PC-9 (cell line): ENCODE data around the gene FAM184B. TPM values are rescaled to one million over a fixed set of nuclear protein-coding genes. Genes with fewer than 3 reads are reported as not detected.
"Not testable (repeated sequence)": the region's sequence is repeated elsewhere in the genome, so short reads cannot be mapped to it uniquely, and the experiment has no call there.

ENCODE experiments used
- BruUV-seq: library from RNA; stranded (reverse); fragments of 400-500 nt; replicated peaks from 2 replicates; lab custom pipeline; 2021; lab: Mats Ljungman, UMichigan
- CTCF ChIA-PET: fragments of 300-600 bp; sonication (Branson Sonifier 250); formaldehyde crosslinking; loops from one replicate; lab custom pipeline; 2022; ENCODE audit warnings: antibody characterized with exemption; lab: Charles Lee
- POLR2A ChIA-PET: fragments of 300-600 bp; sonication (Branson Sonifier 250); formaldehyde crosslinking; loops from one replicate; lab custom pipeline; 2022; ENCODE audit warnings: antibody characterized with exemption; ENCODE audit not compliant: unreplicated experiment; lab: Charles Lee
- DNase-seq, 2 experiments: peaks; one replicate each; pipeline versions ENCODE4 v3.0.0 to v3.0.0-alpha.2; 2015 to 2022; ENCODE audit warnings: mixed read lengths in 1 of 2
- H2AFZ ChIP-seq: fragments of 200-600 bp; sonication (generic); 2 replicates; pipeline ENCODE4 v1.8.1; 2017; ENCODE audit warnings: antibody characterized with exemption
- H3F3A ChIP-seq: fragments of 200-600 bp; sonication (generic); 2 replicates; pipeline ENCODE4 v1.8.1; 2017; ENCODE audit warnings: antibody characterized with exemption, mild to moderate bottlenecking, low read depth; ENCODE audit not compliant: insufficient read depth
- H3K27ac ChIP-seq: fragments of 200-600 bp; sonication (generic); 2 replicates; pipeline ENCODE4 v1.6.1; 2016; ENCODE audit warnings: mixed run types
- H3K27me3 ChIP-seq: fragments of 200-600 bp; sonication (generic); 2 replicates; pipeline ENCODE4 v1.6.1; 2016; ENCODE audit warnings: low read depth, mixed run types; ENCODE audit not compliant: insufficient read depth
- H3K36me3 ChIP-seq: fragments of 200-600 bp; sonication (generic); 2 replicates; pipeline ENCODE4 v1.6.1; 2016; ENCODE audit warnings: low read depth, mixed run types
- H3K4me1 ChIP-seq: fragments of 200-600 bp; sonication (generic); replicated peaks from 2 replicates; pipeline ENCODE4 v1.6.1; 2016; ENCODE audit warnings: mixed run types; ENCODE audit not compliant: insufficient read depth
- H3K4me2 ChIP-seq: fragments of 200-600 bp; sonication (generic); 2 replicates; pipeline ENCODE4 v1.6.1; 2017; ENCODE audit warnings: mixed run types
- H3K4me3 ChIP-seq: fragments of 200-600 bp; sonication (generic); 2 replicates; pipeline ENCODE4 v1.6.1; 2016; ENCODE audit warnings: mixed run types
- H3K79me2 ChIP-seq: fragments of 200-600 bp; sonication (generic); 2 replicates; pipeline ENCODE4 v1.6.1; 2017; ENCODE audit warnings: low read depth, mixed run types
- H3K9me2 ChIP-seq: fragments of 200-600 bp; sonication (generic); 2 replicates; pipeline ENCODE4 v1.8.1; 2017; ENCODE audit warnings: mild to moderate bottlenecking; ENCODE audit not compliant: insufficient read depth
- H3K9me3 ChIP-seq: fragments of 200-600 bp; sonication (generic); 2 replicates; pipeline ENCODE4 v1.8.1; 2016; ENCODE audit warnings: low read depth; ENCODE audit not compliant: insufficient read depth
- H4K20me1 ChIP-seq: fragments of 200-600 bp; sonication (generic); 2 replicates; pipeline ENCODE4 v1.8.1; 2017; ENCODE audit not compliant: insufficient read depth
- CTCF ChIP-seq: fragments of 200-600 bp; sonication (generic); conservative IDR thresholded peaks from 2 replicates; pipeline ENCODE4 v1.6.1; 2017; ENCODE audit warnings: mixed run types, antibody characterized with exemption, mild to moderate bottlenecking, moderate library complexity
- EZH2 ChIP-seq: fragments of 200-600 bp; sonication (generic); IDR thresholded peaks from 2 replicates; pipeline ENCODE4 v1.8.0; 2017; ENCODE audit warnings: antibody characterized with exemption, low read depth
- intact Hi-C: fragments of 100-400 bp; cut with micrococcal nuclease; formaldehyde crosslinking; loops from one replicate; pipeline ENCODE4 v1.10.0; 2022; ENCODE audit not compliant: unreplicated experiment
- total RNA-seq: library from RNA; stranded (reverse); gene quantifications from 2 replicates; pipeline ENCODE4 v1.2.3, GENCODE V29; 2021

FAM184B gene
- total RNA-seq, 1 experiment from 2014 or later: not detected

DNA sequence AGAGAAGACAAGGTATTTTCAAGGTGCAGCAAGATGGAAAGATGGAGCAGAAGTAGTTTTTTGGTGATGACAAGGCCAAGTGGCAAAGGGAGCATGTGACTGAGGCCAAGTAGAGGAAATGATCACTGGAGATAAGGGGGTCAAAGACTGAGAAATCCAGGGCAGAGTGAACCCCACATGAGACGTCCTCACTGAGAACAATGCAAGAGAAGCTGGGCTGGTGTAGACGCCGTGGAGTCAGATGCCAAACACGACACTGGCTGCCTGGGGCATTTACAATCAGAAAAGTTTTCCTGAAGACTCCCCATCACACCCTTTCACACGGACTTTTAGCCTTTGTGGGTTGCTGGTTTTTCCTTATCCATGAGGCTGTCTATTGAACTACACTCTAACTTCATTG lies 69.3 kb downstream of the FAM184B start:
- no peak for TF ChIP-seq EZH2
- TF ChIP-seq CTCF: no peak
- H3F3A ChIP-seq: no peaks in the 10 kb centered on the region
- no TSS peak for BruUV-seq
- no peaks in the 10 kb centered on the region for H3K36me3 ChIP-seq
- H3K9me3 ChIP-seq: no peaks in the 10 kb centered on the region
- H3K9me2 ChIP-seq: no peaks in the 10 kb centered on the region
- DNase-seq: no peak
- H3K27me3 ChIP-seq: no peaks in the 10 kb centered on the region; the same call in 1 of the 2 replicates
- no peaks in the 10 kb centered on the region for H3K79me2 ChIP-seq
- H3K27ac ChIP-seq: no peak overlapping the region
- ChIA-PET POLR2A (no interaction called here), CTCF (no interaction called here)
- H2AFZ ChIP-seq: no peak overlapping the region
- intact Hi-C loops: no loop called here
- H3K4me1 ChIP-seq: no peaks in the 10 kb centered on the region
- H4K20me1 ChIP-seq: no peaks in the 10 kb centered on the region
- no peak overlapping the region for H3K4me3 ChIP-seq
- H3K4me2 ChIP-seq: no peak overlapping the region

- CTCF ChIA-PET, BruUV-seq, intact Hi-C loops, H3K4me2 ChIP-seq, H3K27me3 ChIP-seq, H3K79me2 ChIP-seq, DNase-seq, H4K20me1 ChIP-seq, H3K9me2 ChIP-seq, H3K36me3 ChIP-seq, H3F3A ChIP-seq, H2AFZ ChIP-seq, H3K27ac ChIP-seq, H3K4me3 ChIP-seq, POLR2A ChIA-PET, H3K9me3 ChIP-seq, H3K4me1 ChIP-seq: not testable (repeated sequence)
Measured at GRCh38 chr4:17711206-17711605, 70.2 kb downstream of the FAM184B start.

- no peak for DNase-seq
- H4K20me1 ChIP-seq: no peaks in the 10 kb centered on the region
- no peak for TF ChIP-seq EZH2
- no peak for TF ChIP-seq CTCF
- H3K9me3 ChIP-seq: no peaks in the 10 kb centered on the region
- BruUV-seq: no TSS peak
- intact Hi-C loops: no loop called here
- no peaks in the 10 kb centered on the region for H3K79me2 ChIP-seq
- H3K4me2 ChIP-seq: no peak overlapping the region
- no peaks in the 10 kb centered on the region for H3K36me3 ChIP-seq
- no peaks in the 10 kb centered on the region for H3K9me2 ChIP-seq
- H3F3A ChIP-seq: no peaks in the 10 kb centered on the region
- H2AFZ ChIP-seq: no peak overlapping the region
- ChIA-PET POLR2A (no interaction called here), CTCF (no interaction called here)
- H3K4me1 ChIP-seq: no peaks in the 10 kb centered on the region
- H3K27ac ChIP-seq: no peak overlapping the region
- no peaks in the 10 kb centered on the region; the same call in 1 of the 2 replicates for H3K27me3 ChIP-seq
- H3K4me3 ChIP-seq: no peak overlapping the region
Measured at GRCh38 chr4:17709763-17710068, 71.7 kb downstream of the FAM184B start.

DNA sequence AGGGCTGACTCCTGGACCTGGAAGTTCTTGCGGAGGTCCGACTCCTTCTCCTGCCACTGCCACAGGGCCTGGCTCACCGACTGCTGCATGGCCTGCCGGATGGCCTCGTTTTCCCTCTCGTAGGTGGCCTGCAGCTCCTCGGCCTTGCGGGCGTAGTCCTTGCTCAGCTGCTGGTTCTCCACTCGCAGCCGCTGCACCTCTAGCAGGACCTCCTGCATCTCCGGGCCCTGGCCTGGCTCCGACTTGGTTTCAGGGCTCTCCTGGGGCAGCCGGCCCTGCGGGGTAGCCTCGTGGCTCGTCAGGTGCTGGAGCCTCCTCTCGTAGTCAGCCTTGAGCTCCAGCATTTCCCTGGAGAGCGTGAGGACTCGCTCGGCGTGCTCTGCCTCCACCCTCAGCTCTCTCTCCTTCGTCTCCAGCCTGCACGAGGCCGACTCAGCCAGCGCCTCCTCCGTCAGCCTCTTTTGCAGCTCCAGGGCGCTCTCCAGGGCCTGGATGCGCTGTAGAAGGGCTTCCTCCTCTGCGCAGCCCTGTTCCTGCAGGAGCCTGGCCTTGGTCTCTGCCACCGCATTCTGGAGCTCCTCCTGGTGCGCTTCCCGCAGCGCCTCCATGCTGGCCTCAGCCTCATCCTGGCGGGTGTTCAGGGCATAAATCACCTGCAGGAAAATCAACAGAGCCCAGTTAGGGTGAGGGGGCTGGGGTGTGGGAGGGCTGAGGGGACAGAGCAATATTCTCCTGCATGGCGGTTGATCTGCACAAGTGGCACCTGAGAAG lies 72.2 kb downstream of the FAM184B start:
- H4K20me1 ChIP-seq: no peaks in the 10 kb centered on the region

More for the DNA sequence above, 72.2 kb downstream of the FAM184B start:
- Histone ChIP-seq H3K4me3 (no peak overlapping the region), H3K9me2 (no peaks in the 10 kb centered on the region), H3F3A (no peaks in the 10 kb centered on the region), H3K36me3 (no peaks in the 10 kb centered on the region), H3K4me1 (no peaks in the 10 kb centered on the region), H2AFZ (no peak overlapping the region), H3K4me2 (no peak overlapping the region), H3K27ac (no peak overlapping the region), H3K79me2 (no peaks in the 10 kb centered on the region), H3K27me3 (no peaks in the 10 kb centered on the region; the same call in 1 of the 2 replicates), H3K9me3 (no peaks in the 10 kb centered on the region)
- ChIA-PET POLR2A (no interaction called here), CTCF (no interaction called here)
- intact Hi-C loops: no loop called here
- no peak for TF ChIP-seq CTCF
- no peak for TF ChIP-seq EZH2
- no peak for DNase-seq
- BruUV-seq: no TSS peak
